Measurements from ENCODE around the gene SRSF2.

Gene SRSF2

DNA sequence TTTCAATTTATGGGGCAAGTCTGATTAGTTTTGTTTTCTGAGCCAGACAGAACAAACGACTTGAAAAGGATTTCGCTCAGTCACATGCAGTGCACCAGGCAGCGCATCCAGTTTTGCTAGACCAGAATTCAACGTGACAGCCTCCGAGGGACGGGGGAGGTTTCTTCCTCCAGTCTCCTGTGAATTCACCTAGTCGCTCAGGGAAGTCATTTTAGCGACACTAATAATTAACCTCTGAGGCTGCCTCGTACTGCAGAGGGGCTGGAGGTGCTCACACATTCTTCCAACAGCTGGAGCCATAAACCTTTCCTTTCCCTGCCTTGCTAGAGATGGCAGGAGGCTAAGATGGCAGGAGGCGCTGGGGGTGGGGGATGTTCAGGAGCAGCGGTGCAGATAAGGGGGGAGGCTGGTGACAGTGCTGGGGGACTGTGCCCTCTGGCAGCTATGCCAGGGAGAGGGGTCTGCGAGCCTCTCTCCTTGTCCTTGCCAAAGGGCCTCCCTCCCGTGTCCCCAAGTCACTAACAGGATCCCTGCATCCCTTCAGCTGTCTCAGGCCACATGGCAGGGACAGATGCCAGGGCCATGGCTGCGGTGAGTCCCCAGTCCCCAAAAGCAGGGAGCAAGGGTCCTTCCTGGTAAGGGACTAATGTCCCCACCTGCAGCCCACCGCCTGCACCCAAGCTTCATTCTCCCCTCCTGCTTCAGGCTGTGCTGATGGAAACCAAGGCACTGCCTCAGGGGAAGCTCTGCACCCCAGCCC, 50.4 kb downstream of the SRSF2 start:
- DNase-seq (ENCODE audit: extremely low spot score, insufficient read length, low read depth) (no peak), FAIRE-seq (no peak)

DNA sequence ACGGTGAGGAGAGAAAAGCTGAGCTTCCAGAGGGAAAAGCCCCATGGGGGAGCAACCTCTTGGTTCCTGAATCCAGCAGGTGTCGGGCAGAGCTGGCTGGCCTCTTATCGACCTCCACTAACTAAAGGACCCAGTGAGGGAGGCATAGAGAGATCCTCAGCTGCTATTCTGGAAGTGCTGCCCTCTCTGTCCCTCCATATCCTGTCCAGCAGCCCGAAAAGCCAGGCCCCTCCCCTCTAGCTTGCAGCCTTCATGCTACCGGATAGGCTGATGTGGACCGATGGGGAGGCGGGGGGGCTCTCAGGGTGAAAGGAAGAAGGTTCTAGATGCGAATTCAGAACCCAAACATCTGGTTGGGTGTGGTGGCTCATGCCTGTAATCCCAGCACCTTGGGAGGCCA, 51.3 kb downstream of the SRSF2 start:
- FAIRE-seq (no peak), DNase-seq (ENCODE audit: extremely low spot score, insufficient read length, low read depth) (no peak)

DNA sequence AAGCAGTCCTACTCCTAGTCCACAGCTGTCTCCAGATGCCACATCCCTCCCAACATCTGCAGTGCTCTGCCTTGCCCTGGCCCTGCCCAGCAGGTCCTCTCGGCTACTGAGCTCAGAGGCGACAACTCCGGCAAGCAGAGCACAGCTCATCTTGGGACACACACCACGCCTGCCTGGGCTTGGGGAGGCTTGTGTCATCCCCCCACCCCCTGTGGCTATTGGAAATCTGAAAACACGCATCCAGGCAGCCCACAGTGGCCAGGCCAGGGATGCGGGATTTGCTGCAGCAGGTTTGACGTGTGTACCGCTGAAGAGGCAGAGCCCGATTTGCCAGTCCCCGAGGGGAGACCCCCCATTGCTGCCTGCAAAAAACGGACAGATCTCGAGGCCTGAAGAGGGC, 51.8 kb downstream of the SRSF2 start:
- DNase-seq (ENCODE audit: extremely low spot score, insufficient read length, low read depth) (no peak), FAIRE-seq (no peak)

DNA sequence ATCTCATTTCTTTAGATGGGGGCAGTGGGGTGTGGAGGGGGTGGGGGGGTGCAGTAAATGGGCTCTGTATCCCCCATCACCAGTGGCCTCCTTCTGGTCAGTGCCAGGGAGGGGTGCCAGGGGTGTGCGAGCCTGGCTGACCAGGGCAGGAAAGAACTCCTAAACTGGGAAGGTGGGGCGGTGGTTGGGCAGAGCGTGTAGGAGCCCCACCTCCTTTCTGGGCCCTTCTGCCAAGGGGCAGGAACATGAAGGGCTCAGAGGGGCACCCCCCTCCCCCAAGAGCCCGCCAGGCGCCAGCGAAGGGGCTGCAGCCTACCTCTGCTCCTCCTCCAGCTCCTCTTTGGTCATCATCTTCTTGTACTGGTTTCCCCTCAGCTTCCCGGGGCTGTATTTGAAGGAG, 52.4 kb downstream of the SRSF2 start:
- no peak for DNase-seq (ENCODE audit: extremely low spot score, insufficient read length, low read depth)
- no peak for FAIRE-seq

Measured in GM18507 (cell line).